ENCODE results near the gene LRRC52.

The LRRC52 gene, protein sequence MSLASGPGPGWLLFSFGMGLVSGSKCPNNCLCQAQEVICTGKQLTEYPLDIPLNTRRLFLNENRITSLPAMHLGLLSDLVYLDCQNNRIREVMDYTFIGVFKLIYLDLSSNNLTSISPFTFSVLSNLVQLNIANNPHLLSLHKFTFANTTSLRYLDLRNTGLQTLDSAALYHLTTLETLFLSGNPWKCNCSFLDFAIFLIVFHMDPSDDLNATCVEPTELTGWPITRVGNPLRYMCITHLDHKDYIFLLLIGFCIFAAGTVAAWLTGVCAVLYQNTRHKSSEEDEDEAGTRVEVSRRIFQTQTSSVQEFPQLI

DNA sequence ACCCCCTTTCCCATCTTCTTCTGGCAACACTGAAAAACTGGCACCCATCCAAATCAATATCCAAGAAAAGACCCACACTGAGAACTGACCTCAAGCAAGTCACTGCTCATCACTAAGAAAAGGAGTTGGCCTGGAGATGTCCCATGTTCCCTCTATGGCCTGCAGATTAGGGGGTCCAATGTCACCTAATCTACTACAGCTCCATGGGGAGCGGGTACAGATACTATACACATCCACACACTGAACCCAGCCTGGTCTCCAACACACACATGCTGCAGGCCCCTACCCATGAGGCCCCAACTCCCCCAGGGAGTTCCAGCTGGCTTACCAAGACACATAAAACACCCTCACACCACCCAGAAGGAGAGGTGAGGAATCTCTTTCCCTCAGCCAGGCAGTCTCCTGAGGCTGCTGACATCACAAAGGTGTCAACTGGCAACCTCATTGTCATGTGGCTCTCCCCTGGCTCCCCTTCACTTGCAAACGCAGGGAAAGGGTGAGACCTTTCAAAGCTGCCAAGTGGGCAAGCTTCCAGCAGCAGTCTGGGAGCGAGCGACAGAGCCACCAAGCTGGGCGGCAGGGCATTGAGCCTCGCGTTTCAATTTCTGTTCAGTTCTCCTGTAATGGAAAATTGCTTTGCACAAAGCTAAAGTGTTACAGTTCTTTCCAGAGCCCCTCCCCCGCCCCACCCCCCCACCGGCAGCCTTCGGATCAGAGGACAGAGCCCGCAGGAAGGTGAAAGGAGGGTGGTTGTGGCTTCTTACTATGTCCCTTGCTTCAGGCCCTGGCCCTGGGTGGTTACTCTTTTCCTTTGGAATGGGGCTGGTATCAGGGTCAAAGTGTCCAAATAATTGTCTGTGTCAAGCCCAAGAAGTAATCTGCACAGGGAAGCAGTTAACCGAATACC lies at the start of gene LRRC52:
LRRC52 (plus strand) TSS at position 469 of the 907 bp plus-strand sequence; CDS start at position 766, 297 bp downstream.
- DNase-seq (ENCODE audit: low spot score), result no peak

DNA sequence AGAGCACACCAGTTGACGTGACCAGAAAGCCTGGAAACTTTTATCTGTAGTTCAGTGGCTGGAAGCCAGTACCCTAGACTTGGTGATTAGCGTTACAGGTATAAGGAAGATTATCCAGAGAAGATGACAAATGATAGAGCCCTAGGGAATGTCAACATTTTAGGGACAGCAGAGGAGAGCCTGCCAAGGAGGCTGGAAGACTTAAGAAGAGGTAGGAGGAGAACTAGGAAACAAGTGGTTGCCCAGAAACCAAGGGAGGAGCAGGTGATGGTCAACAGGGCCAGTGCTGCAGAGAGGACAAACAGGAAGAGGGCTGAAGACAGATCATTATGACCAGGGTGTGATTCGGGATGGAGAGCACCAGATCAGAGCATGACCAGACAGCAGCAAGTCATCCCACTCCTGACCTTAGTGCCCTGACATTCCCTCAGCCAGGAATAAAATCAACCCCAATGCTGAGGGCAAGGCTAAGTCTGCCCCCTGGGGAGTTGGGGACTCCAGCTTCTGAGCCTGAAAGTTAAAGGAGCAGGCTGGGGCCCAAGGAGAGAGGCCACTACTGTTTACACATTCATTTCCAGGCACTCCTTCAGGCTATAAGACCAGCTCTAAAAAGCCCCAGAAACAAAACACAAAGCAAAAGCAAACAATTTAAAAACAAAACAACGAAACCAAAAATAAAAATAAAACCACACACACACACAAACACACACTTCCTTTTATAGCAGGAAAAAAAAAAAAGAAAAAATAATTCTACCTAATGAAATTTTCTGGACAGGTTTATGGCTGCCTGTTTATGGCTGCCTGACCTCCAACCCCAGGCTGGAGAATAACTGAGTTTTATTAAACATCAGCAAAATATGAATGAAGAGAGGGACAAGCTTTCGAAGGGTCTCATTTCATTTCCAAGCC lies 48.6 kb upstream of the LRRC52 start:
- no peak for DNase-seq (ENCODE audit: low spot score)

DNA sequence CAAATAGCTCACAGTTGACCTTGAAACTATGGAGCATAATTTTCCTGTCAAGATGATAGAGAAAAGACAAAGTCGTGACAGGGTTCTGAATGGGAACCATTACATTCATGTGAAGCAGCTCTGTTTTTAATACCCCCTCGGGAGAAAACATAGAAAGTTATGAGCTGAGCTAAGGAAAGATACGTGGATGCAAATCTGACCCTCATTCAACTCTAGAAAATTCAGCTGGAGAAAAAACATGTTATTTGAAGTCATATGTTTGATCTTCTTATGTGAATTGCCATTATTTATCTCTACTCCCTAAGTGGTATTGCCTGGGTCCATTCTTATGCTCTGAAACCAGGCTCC lies 48.0 kb upstream of the LRRC52 start:
- no peak for DNase-seq (ENCODE audit: low spot score)

DNA sequence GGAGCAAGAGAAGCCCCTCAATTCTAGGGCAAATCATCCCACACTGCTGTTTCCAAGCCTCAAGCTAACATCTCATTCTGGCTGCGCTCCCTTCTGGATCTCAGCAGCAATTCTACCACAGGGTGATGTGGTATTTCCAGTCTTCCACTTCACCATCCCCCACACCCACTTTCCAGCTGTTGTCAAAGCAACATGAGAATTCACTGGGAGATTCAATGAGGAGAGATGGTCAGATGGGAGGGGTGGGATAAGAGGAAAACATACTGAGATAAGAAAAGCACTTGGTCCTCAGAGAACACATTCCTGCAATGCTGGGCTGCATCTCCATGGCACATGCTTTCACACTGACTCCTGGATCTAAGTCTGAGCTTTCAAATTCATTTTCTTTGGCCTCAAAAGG lies 47.3 kb upstream of the LRRC52 start:
- DNase-seq (ENCODE audit: low spot score), result no peak

DNA sequence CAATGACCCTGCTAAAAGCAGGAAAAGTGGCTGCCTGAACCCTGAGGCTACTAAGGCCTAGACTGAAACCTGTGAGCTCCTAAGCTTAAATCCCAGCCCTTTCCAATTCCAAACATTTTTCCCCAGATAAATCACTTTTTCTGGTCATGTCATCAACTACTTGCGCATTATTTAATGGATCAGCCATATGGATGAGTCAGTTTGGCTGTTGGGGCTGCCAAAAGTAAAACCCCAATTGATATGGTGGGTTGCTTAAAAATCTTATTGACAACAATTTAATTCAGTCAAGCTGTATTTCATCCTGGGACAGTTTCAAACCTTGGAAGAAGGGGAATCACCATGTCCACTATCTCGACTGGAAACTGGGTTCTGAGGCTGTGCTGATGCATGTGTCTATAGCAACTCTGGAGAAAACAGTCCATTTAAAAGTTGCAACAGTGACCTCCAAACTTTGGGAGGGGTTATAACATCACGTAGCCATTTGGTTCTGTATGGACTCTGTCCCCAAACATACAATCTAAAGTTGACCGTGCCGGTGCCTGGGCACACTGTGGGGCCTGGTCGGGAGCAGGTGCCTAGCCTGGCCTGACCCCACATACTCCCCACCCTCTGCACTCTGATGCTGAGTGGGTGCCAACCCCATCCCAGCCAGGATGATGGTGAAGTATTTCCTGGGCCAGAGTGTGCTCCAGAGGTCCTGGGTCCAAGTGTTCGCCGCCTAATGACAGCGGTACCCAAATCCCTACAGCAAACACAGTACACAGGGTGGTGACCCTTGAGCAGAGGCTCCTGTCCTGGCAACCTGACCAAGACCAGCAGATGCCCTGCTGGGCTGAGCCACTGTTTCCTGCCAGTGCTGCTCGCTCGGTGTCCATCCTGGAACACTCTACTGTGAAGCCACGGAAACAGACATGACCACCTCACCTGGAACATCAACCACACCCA lies 46.5 kb upstream of the LRRC52 start:
- DNase-seq (ENCODE audit: low spot score), result no peak

DNA sequence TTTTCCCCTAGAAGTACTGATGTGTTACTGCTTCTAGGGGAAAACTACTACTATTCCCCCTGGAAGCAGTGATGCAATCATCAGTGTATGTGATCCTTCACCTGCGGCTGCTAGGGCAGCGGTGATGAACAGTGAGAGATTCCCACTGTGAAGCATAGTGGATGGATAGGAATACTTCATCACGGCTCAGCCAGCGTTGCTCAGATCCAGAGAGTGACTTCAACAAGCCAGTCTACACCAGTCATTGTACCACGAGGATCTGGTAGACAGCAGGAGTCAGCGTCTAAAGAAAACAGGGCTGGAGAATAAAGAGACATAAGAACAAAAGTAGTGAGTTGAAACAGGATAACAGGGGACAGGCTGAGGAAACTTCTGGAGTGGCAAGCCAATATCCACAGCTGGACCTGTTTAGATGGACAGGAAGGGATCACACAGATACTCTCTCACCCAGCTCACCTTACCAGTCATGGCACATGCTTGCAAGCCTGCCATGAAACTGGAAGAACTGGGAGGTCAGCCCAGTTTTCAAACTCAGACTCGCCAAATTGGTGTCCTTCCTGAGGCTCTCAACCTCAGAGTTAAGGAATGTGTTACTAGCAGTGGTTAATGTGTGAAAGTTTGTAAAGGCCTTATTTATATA lies 42.4 kb upstream of the LRRC52 start:
- no peak for DNase-seq (ENCODE audit: low spot score)

DNA sequence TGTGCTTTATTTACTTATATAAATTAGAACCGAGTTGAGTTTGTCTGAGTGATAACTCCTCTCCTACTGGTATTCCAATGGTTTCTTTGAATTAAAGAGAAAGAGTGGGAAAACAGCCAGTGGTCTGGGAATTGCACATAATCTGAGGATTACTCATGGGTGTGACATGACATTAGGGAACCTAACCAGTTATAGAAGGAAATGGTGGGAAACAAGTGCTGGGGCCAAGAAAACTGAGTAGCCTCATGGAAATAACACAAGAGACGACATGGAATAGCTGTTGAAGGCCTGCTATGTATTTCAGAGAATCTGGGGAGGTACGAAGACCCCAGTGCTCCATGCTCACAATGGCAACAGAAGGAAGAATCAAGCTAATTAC lies 41.8 kb upstream of the LRRC52 start:
- DNase-seq (ENCODE audit: low spot score), result no peak

DNA sequence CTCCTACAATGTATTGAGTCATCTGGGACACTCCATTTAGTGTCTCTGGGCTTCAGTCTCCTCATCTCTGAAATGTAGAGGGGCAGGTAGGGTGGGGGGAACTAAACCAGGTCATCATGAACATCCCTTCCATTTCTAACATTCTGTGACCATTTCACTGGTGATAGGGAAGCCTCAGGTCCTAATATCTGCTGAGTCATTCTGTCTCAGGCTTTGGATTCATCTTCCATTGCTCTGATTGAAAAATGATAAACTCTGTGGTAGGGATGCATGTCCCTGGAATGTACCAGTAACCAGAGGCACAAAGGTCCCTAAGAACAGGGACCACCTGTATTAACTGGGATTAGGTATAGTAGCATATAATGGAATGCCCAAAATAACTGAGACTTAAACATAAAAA lies 36.2 kb upstream of the LRRC52 start:
- DNase-seq (ENCODE audit: low spot score), result no peak

DNA sequence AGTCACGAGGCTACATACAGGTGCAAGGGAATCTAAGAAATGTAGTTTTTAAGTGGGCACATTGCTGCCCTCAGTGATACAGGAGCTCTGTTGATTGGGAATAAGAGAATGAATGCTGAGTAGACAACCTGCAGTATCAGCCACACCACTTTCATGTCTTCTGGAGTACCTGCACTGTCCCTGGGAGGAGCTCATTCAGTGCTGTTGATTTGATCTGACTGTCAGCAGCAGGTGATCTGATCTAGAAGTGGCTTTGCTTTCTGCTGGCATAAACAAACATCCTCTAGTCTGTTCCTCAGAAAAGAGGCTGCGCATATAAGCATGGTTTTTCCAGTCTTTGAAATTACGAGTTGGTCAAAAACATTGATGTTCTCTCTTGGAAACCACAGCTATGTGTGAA lies 35.5 kb upstream of the LRRC52 start:
- DNase-seq (ENCODE audit: low spot score), result no peak

DNA sequence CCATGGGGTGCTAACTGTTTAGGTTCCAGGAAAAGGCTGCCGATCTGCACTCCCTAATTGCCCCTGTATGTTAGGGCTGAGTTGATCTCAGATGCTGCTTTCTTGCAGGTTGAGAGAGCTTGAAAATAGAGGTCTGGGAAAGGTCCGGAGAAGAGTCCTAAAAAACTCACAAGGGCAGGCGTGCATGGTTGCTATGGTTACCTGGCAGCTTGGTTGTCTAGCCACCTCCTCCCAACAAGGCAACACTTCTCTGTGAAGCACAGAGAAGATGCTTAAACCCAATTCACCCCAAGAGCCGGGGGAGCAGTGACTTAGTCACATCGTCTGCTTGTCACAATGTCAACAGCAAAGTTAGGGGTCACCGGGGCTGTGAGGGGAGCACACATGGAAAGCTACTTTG lies 31.0 kb upstream of the LRRC52 start:
- no peak for DNase-seq (ENCODE audit: low spot score)

DNA sequence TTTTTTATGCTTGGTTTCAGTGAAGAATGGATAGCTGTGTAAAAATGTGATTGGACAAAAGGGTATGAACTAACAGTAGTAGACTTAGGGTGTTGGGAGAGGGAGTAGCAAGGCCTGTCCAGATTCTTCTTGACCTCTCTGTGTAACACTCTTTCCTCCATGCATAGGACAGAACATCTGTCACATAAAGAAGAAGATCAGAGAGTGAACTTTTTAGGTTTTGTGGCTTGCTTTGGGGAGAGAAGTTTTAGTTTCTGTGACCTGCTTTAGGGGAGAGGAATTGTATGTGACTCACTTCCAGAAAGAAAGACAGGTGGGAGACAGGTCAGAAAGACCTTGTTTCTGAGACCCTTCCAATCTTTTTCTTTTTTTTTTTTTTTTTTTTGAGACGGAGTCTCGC lies 27.3 kb upstream of the LRRC52 start:
- no peak for DNase-seq (ENCODE audit: low spot score)

DNA sequence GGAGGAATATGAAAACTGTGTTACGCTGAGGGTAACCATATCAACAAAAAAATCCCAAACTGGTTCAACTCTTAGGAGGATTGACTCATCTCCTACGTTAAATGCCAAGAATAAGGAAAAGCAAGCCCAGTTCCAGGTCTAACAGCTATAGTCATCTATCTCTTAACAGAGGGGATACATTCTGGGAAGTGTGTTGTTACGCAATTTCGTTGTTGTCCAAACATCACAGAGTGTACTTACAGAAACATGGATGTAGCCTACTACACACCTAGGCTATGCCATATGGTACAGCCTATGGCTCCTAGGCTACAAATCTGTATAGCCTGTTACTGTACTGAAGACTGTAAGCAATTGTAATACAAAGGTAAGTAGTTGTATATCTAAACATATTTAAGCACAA lies 23.2 kb upstream of the LRRC52 start:
- no peak for DNase-seq (ENCODE audit: low spot score)

DNA sequence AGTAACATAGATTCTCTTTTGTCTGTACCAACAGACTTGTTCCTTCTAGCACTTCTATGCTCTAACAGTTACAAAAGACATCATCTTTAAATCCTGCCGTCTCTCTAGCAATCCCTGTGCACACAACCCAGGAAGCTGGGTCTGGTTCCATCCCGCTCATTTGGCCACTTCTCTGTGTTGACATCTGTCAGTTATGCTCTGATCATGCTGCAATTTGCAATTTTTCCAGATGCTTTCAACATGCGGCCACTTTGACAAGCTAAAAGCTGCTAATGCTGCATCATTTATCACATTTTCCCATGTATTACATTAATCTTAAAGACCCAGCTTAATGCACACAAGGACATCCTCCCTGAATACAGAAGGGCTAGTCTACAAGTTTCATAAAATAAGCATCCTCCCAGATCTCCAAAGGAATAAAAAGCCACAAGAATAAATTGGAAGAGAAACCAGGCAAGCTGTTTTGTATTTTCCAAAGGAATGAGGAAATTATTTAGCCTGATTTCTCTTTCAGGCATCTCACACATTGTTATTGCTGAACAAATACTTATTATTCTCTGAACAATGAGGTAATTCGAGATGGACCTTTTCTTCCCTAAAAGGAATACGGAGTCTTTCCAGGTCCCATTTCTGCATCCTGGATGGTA lies 19.0 kb upstream of the LRRC52 start:
- no peak for DNase-seq (ENCODE audit: low spot score)

DNA sequence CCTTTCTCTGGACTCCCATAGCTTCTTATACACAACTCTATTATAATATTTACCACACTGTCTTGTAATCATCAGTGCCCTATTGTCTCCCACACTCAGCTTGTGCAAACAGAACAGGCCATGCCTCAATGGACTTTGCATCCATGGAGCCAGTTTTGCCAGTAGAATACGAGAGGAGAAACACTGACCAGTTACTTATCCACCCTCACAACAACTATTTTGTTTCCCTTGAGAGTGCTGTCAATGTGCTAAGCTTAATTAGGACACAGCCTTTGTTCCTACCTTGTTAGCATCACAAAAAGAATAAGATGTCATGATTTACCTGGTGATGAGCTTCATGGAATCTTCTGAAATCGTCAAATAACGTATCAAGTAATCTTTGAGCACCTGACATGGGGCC lies 18.1 kb upstream of the LRRC52 start:
- DNase-seq (ENCODE audit: low spot score), result no peak

DNA sequence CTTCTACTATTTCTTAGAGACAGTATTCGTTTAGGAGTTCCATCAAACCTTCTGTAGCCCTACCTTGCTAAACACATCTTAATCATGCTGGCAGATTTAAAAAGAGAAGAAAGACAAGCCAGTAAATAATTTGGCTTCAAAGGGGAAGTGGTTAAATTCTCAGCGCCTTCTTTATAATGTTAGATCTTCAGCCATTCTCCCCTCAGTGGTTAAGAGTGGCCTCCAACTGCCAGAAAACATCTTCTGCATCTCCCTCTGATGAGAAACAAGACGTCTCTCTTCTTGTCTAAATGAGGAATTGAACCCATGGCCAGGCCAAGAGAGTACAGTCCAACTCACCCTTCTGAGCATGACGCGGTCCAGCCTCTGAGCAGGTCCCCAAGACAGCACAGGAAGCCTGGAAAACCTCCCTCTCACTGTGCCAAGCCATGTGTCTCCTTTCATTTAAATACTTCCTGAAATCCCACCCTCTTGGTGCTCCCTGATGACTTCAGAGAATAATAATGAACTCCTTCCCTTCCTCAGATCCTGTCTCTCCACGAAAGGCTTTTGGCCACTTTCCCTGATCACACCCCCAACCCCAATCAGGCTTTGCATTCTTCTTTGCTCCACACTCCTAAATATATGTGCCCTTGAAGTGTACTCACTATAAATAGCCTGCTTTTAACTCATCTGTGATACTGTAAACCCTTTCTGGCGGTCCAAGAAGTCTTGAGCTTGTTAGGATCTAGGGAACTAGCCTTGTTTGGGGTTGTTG lies 16.4 kb upstream of the LRRC52 start:
- DNase-seq (ENCODE audit: low spot score), result no peak

DNA sequence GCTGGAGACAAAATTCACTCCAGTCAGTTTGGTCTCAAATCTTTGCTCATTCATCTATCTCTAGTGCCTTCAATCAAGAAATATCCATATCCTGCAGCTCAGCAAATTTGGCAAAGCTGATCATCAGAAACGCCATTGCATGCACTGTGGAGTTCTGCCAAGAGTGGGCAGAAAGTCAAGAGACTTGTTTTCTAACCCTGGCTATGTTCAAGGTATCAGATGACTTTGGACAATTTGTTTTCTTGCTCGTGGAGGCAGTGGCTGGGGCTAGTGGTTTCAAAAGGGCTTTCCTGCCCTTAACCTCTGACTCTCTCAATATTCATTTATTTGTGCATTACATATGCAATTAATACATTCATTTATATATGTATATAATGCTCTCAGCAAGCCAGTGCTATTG lies 12.8 kb upstream of the LRRC52 start:
- DNase-seq (ENCODE audit: low spot score), result no peak

DNA sequence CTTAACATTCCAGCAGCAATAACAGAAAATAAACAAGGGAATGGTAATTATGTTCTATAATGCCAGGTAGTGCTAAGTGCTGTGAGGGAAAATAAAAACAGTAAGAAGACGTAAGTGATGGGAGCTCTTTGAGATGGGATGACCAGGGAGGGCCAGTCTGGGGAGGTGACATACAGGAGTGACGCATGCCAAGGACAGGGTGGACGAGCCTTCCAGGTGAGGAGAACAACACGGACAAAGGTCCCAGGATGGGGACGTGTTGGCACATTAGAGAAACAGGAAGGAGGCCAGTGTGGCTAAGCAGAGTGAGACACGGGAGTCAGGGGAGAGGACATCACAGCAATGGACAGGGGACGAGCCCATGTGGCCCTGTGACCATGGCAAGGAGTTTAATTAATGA lies 11.7 kb upstream of the LRRC52 start:
- no peak for DNase-seq (ENCODE audit: low spot score)

DNA sequence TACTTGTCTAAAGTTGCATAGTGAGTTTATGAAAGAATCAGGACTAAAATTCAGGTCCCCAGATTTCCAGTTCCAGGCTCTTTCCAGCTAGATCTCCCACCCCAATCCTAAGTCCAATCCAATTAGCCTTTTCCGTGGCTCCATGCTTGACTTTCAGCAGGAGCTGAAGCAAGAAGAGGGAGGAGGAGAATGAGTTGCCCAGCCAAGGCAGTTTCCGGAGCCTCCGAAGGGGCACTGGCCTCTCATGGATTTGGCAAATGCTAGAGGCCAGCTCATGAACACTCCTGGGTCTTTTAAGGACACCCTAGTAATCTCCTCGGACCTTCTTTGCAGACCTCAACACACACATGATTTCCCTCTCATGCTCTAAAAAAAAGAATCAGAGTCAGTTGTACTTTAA lies 10.5 kb upstream of the LRRC52 start:
- no peak for DNase-seq (ENCODE audit: low spot score)

DNA sequence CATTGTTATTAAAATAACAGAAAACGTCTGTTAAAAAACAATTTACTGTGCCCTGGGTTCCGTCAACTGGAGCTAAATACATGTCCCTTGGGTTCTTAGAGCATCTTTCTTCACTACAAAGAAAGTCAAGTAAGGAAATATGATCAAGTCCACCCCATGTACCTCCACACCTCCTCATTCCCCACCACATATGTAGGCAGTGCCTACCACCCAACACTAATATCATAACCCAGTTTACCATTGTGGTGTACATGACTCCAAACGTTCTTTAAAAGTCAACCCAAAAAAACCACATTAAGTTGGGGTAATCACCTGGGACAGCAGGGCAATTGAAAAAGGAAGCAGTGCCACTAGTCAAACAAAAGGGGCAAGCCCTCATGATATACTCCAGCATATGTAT lies 7.8 kb upstream of the LRRC52 start:
- no peak for DNase-seq (ENCODE audit: low spot score)
